HEK293 (cell line): ENCODE measurements around the gene SDE2.

Experiments used
- HOXA7 ChIP-seq: sonication (generic); formaldehyde crosslinking; IDR thresholded peaks from 2 replicates; pipeline ENCODE4 v1.8.1; 2022; ENCODE audit warnings: missing genetic modification reagents, borderline replicate concordance
- PRDM1 ChIP-seq: fragments of 450-650 bp; formaldehyde crosslinking; IDR thresholded peaks from 2 replicates; pipeline ENCODE4; 2016; ENCODE audit warnings: missing biosample characterization, missing genetic modification characterization
- SP2 ChIP-seq: fragments of 450-650 bp; formaldehyde crosslinking; IDR thresholded peaks from 2 replicates; pipeline ENCODE4 v1.5.1; 2016; ENCODE audit warnings: missing biosample characterization, missing genetic modification characterization
- YY1 ChIP-seq: fragments of 450-650 bp; formaldehyde crosslinking; IDR thresholded peaks from 2 replicates; pipeline ENCODE4 v1.5.1; 2018; ENCODE audit warnings: missing biosample characterization, missing genetic modification characterization
- ZBTB20 ChIP-seq: fragments of 450-650 bp; formaldehyde crosslinking; IDR thresholded peaks from 2 replicates; pipeline ENCODE4 v1.5.1; 2016; ENCODE audit warnings: missing biosample characterization, missing genetic modification characterization
- ZBTB8A ChIP-seq: fragments of 450-650 bp; formaldehyde crosslinking; IDR thresholded peaks from 2 replicates; pipeline ENCODE4 v1.5.1; 2016; ENCODE audit warnings: missing biosample characterization, missing genetic modification characterization
- ZNF24 ChIP-seq: fragments of 450-650 bp; formaldehyde crosslinking; IDR thresholded peaks from 2 replicates; pipeline ENCODE4 v1.5.1; 2016; ENCODE audit warnings: missing biosample characterization, missing genetic modification characterization
- ZNF274 ChIP-seq, 2 experiments: fragments of 200-500 bp in 1 of 2; fragments of 450-650 bp in 1 of 2; sonication (Bioruptor generic) in 1 of 2; formaldehyde crosslinking in 1 of 2; IDR thresholded peaks; 2 replicates each; pipeline versions ENCODE4 v1.5.1 to v1.6.1; 2014 to 2016; ENCODE audit warnings: borderline replicate concordance in 1 of 2, inconsistent platforms in 1 of 2, low read length in 1 of 2, missing biosample characterization in 1 of 2, missing genetic modification characterization in 1 of 2
- ZNF394 ChIP-seq: fragments of 450-650 bp; formaldehyde crosslinking; IDR thresholded peaks from 2 replicates; pipeline ENCODE4 v1.5.1; 2016; ENCODE audit warnings: missing biosample characterization, missing genetic modification characterization, mild to moderate bottlenecking, moderate library complexity, borderline replicate concordance
- ZNF426 ChIP-seq: fragments of 450-650 bp; formaldehyde crosslinking; IDR thresholded peaks from 2 replicates; pipeline ENCODE4 v1.5.1; 2017; ENCODE audit warnings: missing biosample characterization, missing genetic modification characterization, mild to moderate bottlenecking, inconsistent platforms, moderate library complexity
- ZNF776 ChIP-seq: fragments of 450-650 bp; formaldehyde crosslinking; IDR thresholded peaks from 2 replicates; pipeline ENCODE4 v1.5.0; 2017; ENCODE audit warnings: missing biosample characterization, missing genetic modification characterization, borderline replicate concordance
- TF ChIP-seq, protein P1 (sequence below): fragments of 450-650 bp; formaldehyde crosslinking; IDR thresholded peaks from 2 replicates; pipeline ENCODE4 v1.5.1; 2016; ENCODE audit warnings: missing biosample characterization, missing genetic modification characterization
- TF ChIP-seq, protein P2 (sequence below): fragments of 450-650 bp; formaldehyde crosslinking; IDR thresholded peaks from 2 replicates; pipeline ENCODE4 v1.5.1; 2016; ENCODE audit warnings: missing biosample characterization, missing genetic modification characterization
- TF ChIP-seq, protein P3 (sequence below): fragments of 450-650 bp; formaldehyde crosslinking; IDR thresholded peaks from 2 replicates; pipeline ENCODE4 v1.5.1; 2017; ENCODE audit warnings: missing biosample characterization, mild to moderate bottlenecking, missing genetic modification characterization, moderate library complexity

DNA sequence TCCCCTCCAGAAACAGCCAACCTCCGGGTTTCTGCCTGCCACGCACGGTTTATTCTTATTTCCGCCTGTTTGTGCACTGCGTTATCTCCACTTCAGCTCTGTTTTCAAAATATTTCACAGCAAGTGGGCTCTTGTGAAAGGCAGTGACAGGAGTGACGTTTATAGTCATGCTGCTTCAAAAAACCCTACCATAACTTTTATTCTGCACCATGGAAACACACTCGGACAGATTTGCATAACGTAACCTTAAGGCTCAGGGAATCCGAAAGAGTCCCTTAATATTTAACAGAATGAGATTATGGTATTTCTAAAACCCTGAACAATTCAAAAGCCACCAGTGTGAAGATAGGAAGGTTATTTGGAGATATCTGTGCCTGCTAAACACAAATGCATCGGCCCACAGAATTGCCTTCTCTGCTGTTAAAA lies 782 bp upstream of the SDE2 start:
- TF ChIP-seq ZBTB8A (tag by site-specific recombination) (no peak), ZBTB20 (tag by site-specific recombination) (no peak; the same call in 1 of the 2 replicates), ZNF426 (tag by site-specific recombination) (no peak), SP2 (tag by site-specific recombination) (no peak), ZNF274 (IDR thresholded peaks at IDR 0.05; ENCODE audit: low read length) (no peak), ZNF274 (tag by site-specific recombination; IDR thresholded peaks at IDR 0.05; ENCODE audit: borderline replicate concordance) (no peak), ZNF24 (no peak), YY1 (tag by site-specific recombination) (no peak), HOXA7 (no peak), ZNF776 (tag by site-specific recombination) (no peak), PRDM1 (no peak), ZNF394 (no peak; the same call in 1 of the 2 replicates)
- TF ChIP-seq, protein P1, sequence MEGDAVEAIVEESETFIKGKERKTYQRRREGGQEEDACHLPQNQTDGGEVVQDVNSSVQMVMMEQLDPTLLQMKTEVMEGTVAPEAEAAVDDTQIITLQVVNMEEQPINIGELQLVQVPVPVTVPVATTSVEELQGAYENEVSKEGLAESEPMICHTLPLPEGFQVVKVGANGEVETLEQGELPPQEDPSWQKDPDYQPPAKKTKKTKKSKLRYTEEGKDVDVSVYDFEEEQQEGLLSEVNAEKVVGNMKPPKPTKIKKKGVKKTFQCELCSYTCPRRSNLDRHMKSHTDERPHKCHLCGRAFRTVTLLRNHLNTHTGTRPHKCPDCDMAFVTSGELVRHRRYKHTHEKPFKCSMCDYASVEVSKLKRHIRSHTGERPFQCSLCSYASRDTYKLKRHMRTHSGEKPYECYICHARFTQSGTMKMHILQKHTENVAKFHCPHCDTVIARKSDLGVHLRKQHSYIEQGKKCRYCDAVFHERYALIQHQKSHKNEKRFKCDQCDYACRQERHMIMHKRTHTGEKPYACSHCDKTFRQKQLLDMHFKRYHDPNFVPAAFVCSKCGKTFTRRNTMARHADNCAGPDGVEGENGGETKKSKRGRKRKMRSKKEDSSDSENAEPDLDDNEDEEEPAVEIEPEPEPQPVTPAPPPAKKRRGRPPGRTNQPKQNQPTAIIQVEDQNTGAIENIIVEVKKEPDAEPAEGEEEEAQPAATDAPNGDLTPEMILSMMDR (tag by site-specific recombination) = no peak
- TF ChIP-seq, protein P2, sequence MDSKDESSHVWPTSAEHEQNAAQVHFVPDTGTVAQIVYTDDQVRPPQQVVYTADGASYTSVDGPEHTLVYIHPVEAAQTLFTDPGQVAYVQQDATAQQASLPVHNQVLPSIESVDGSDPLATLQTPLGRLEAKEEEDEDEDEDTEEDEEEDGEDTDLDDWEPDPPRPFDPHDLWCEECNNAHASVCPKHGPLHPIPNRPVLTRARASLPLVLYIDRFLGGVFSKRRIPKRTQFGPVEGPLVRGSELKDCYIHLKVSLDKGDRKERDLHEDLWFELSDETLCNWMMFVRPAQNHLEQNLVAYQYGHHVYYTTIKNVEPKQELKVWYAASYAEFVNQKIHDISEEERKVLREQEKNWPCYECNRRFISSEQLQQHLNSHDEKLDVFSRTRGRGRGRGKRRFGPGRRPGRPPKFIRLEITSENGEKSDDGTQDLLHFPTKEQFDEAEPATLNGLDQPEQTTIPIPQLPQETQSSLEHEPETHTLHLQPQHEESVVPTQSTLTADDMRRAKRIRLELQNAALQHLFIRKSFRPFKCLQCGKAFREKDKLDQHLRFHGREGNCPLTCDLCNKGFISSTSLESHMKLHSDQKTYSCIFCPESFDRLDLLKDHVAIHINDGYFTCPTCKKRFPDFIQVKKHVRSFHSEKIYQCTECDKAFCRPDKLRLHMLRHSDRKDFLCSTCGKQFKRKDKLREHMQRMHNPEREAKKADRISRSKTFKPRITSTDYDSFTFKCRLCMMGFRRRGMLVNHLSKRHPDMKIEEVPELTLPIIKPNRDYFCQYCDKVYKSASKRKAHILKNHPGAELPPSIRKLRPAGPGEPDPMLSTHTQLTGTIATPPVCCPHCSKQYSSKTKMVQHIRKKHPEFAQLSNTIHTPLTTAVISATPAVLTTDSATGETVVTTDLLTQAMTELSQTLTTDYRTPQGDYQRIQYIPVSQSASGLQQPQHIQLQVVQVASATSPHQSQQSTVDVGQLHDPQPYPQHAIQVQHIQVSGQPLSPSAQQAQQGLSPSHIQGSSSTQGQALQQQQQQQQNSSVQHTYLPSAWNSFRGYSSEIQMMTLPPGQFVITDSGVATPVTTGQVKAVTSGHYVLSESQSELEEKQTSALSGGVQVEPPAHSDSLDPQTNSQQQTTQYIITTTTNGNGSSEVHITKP (tag by site-specific recombination) = no peak
- TF ChIP-seq, protein P3, sequence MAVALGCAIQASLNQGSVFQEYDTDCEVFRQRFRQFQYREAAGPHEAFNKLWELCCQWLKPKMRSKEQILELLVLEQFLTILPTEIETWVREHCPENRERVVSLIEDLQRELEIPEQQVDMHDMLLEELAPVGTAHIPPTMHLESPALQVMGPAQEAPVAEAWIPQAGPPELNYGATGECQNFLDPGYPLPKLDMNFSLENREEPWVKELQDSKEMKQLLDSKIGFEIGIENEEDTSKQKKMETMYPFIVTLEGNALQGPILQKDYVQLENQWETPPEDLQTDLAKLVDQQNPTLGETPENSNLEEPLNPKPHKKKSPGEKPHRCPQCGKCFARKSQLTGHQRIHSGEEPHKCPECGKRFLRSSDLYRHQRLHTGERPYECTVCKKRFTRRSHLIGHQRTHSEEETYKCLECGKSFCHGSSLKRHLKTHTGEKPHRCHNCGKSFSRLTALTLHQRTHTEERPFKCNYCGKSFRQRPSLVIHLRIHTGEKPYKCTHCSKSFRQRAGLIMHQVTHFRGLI (tag by site-specific recombination) = no peak; the same call in 1 of the 2 replicates
